ENCODE measurements around the gene TNFSF4. TPM values are rescaled to one million over a fixed set of nuclear protein-coding genes. Genes with fewer than 3 reads are reported as not detected.
"Not testable (repeated sequence)": the region's sequence is repeated elsewhere in the genome, so short reads cannot be mapped to it uniquely, and the experiment has no call there.

TNFSF4 gene
- total and polyA plus RNA-seq, 2 donors from 2014 or later, result 0.58 to 1.3 TPM

GRCh38 chr1:173163222-173163621 lies 43.9 kb downstream of the TNFSF4 start:
- intact Hi-C loops (cut with DNase I), result no loop called here
- H3K27me3 ChIP-seq (ENCODE audit: control insufficient read depth, insufficient read depth, low read length), result no peaks in the 10 kb centered on the region

DNA sequence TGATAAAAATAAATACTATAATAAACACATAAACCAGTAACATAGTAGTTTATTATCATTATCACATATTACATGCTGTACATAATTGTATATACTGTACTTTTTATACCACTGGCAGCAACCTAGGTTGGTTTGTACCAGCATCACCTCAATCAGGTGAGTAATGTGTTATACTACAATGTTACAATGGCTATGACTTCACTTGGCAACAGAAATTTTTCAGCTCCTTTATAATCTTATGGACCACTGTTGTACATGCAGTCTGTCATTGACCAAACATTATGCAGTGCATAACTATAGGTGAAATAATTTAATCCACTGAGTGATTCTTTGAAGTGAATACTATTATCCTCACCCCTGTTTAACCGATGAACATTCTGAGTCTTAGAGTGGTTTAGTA lies 44.5 kb downstream of the TNFSF4 start:
- Histone ChIP-seq H3K9me3 (ENCODE audit: control insufficient read depth in 2 of 3, insufficient read depth in 1 of 3, low read length in 3 of 3) (no peaks in the 10 kb centered on the region), H3K27ac (ENCODE audit: low read depth in 2 of 2, low read length in 2 of 2) (no peak overlapping the region), H3K4me3 (ENCODE audit: low read length in 3 of 3) (no peak overlapping the region), H3K9ac (ENCODE audit: low read length in 3 of 3) (no peak overlapping the region), H3K4me1 (ENCODE audit: control insufficient read depth in 2 of 3, insufficient read depth in 2 of 3, low read depth in 1 of 3, low read length in 3 of 3) (peaks cover 0 to 3% (median 0%) of the 10 kb centered on the region in 3 donors), H3K27me3 (ENCODE audit: control insufficient read depth, insufficient read depth, low read length) (no peaks in the 10 kb centered on the region), H3K36me3 (ENCODE audit: control insufficient read depth in 2 of 3, insufficient read depth in 3 of 3, low read length in 3 of 3) (no peaks in the 10 kb centered on the region)
- DNase-seq, result no peak
- no peak for FAIRE-seq
- intact Hi-C loops (cut with DNase I), result no loop called here
- TF ChIP-seq CTCF (IDR thresholded peaks at IDR 0.05; ENCODE audit: borderline replicate concordance, extremely low read depth, insufficient read depth), result no peak

More at GRCh38 chr1:173163222-173163621, 43.9 kb downstream of the TNFSF4 start:
- Histone ChIP-seq H3K9me3 (ENCODE audit: control insufficient read depth in 2 of 3, insufficient read depth in 1 of 3, low read length in 3 of 3) (no peaks in the 10 kb centered on the region), H3K36me3 (ENCODE audit: control insufficient read depth in 2 of 3, insufficient read depth in 3 of 3, low read length in 3 of 3) (no peaks in the 10 kb centered on the region), H3K27ac (ENCODE audit: low read depth in 2 of 2, low read length in 2 of 2) (no peak overlapping the region), H3K9ac (ENCODE audit: low read length in 3 of 3) (no peak overlapping the region), H3K4me3 (ENCODE audit: low read length in 3 of 3) (no peak overlapping the region), H3K4me1 (ENCODE audit: control insufficient read depth in 2 of 3, insufficient read depth in 2 of 3, low read depth in 1 of 3, low read length in 3 of 3) (peaks cover 0 to 3% (median 0%) of the 10 kb centered on the region in 3 donors)
- FAIRE-seq (no peak), DNase-seq (no peak)
- TF ChIP-seq CTCF (IDR thresholded peaks at IDR 0.05; ENCODE audit: borderline replicate concordance, extremely low read depth, insufficient read depth), result no peak

- H3K4me1 ChIP-seq (ENCODE audit: control insufficient read depth in 2 of 3, insufficient read depth in 2 of 3, low read depth in 1 of 3, low read length in 3 of 3), result peaks cover 0 to 3% (median 0%) of the 10 kb centered on the region in 3 donors
Observed at GRCh38 chr1:173161510-173162221, 45.5 kb downstream of the TNFSF4 start.

GRCh38 chr1:173153964-173154363 lies 53.2 kb downstream of the TNFSF4 start:
- H3K9me3 ChIP-seq (ENCODE audit: control insufficient read depth in 2 of 3, insufficient read depth in 1 of 3, low read length in 3 of 3); intact Hi-C loops (cut with DNase I); DNase-seq; H3K27ac ChIP-seq (ENCODE audit: low read depth in 2 of 2, low read length in 2 of 2); H3K4me1 ChIP-seq (ENCODE audit: control insufficient read depth in 2 of 3, insufficient read depth in 2 of 3, low read depth in 1 of 3, low read length in 3 of 3); H3K9ac ChIP-seq (ENCODE audit: low read length in 3 of 3); H3K4me3 ChIP-seq (ENCODE audit: low read length in 3 of 3); H3K36me3 ChIP-seq (ENCODE audit: control insufficient read depth in 2 of 3, insufficient read depth in 3 of 3, low read length in 3 of 3); H3K27me3 ChIP-seq (ENCODE audit: control insufficient read depth, insufficient read depth, low read length); FAIRE-seq: not testable (repeated sequence)

More at GRCh38 chr1:173161510-173162221, 45.5 kb downstream of the TNFSF4 start:
- Histone ChIP-seq H3K27ac (ENCODE audit: low read depth in 2 of 2, low read length in 2 of 2) (no peak overlapping the region), H3K9ac (ENCODE audit: low read length in 3 of 3) (no peak overlapping the region), H3K4me3 (ENCODE audit: low read length in 3 of 3) (no peak overlapping the region), H3K27me3 (ENCODE audit: control insufficient read depth, insufficient read depth, low read length) (no peaks in the 10 kb centered on the region), H3K36me3 (ENCODE audit: control insufficient read depth in 2 of 3, insufficient read depth in 3 of 3, low read length in 3 of 3) (no peaks in the 10 kb centered on the region), H3K9me3 (ENCODE audit: control insufficient read depth in 2 of 3, insufficient read depth in 1 of 3, low read length in 3 of 3) (no peaks in the 10 kb centered on the region)
- intact Hi-C loops (cut with DNase I), result no loop called here
- FAIRE-seq, result no peak
- TF ChIP-seq CTCF (IDR thresholded peaks at IDR 0.05; ENCODE audit: borderline replicate concordance, extremely low read depth, insufficient read depth), result no peak
- no peak for DNase-seq

Measured in kidney (tissue), 14 donors.